HG03196 (cell line): ENCODE results near the gene CHTOP.
"Not testable (repeated sequence)": the region's sequence is repeated elsewhere in the genome, so short reads cannot be mapped to it uniquely, and the experiment has no call there.

Source experiments
- ATAC-seq: cut with Tn5 transposase; IDR thresholded peaks from one replicate; pipeline ENCODE4 v1.9.1; 2021; ENCODE audit not compliant: unreplicated experiment

The CHTOP gene

GRCh38 chr1:153633754-153634665 is at the start of gene CHTOP:
Gene CHTOP, plus strand, starts transcription at chr1:153634066. Its CDS starts 2,523 bp downstream, at chr1:153636589.
- ATAC-seq = peak; percentile 87

GRCh38 chr1:153585006-153585405 is 48.9 kb upstream of the CHTOP start:
- ATAC-seq = no peak

- ATAC-seq = no peak
Measured at GRCh38 chr1:153586347-153586746, 47.5 kb upstream of the CHTOP start.

GRCh38 chr1:153587314-153587713 is 46.6 kb upstream of the CHTOP start:
- ATAC-seq = no peak

GRCh38 chr1:153588033-153588432 is 45.8 kb upstream of the CHTOP start:
- ATAC-seq = not testable (repeated sequence)

- no peak for ATAC-seq
Measured at GRCh38 chr1:153588482-153588881, 45.4 kb upstream of the CHTOP start.

GRCh38 chr1:153592748-153593147 is 41.1 kb upstream of the CHTOP start:
- ATAC-seq = no peak

- ATAC-seq = no peak
Measured at GRCh38 chr1:153597206-153597605, 36.7 kb upstream of the CHTOP start.

GRCh38 chr1:153598309-153599172 is 35.3 kb upstream of the CHTOP start:
- peak; percentile 96 for ATAC-seq

- no peak for ATAC-seq
Measured at GRCh38 chr1:153599847-153600246, 34.0 kb upstream of the CHTOP start.

GRCh38 chr1:153602749-153603148 is 31.1 kb upstream of the CHTOP start:
- no peak for ATAC-seq

GRCh38 chr1:153606194-153606593 is 27.7 kb upstream of the CHTOP start:
- ATAC-seq = no peak

- ATAC-seq = no peak
Measured at GRCh38 chr1:153607381-153607780, 26.5 kb upstream of the CHTOP start.

GRCh38 chr1:153608089-153608682 is 25.7 kb upstream of the CHTOP start:
- ATAC-seq = no peak

GRCh38 chr1:153608742-153609584 is 24.9 kb upstream of the CHTOP start:
- ATAC-seq = no peak

GRCh38 chr1:153609585-153609907 is 24.3 kb upstream of the CHTOP start:
- ATAC-seq = no peak

- ATAC-seq = no peak
Measured at GRCh38 chr1:153610334-153610733, 23.5 kb upstream of the CHTOP start.

- no peak for ATAC-seq
Measured at GRCh38 chr1:153610811-153611301, 23.0 kb upstream of the CHTOP start.

- ATAC-seq = no peak
Measured at GRCh38 chr1:153611356-153611755, 22.5 kb upstream of the CHTOP start.

- ATAC-seq = no peak
Measured at GRCh38 chr1:153612111-153612754, 21.6 kb upstream of the CHTOP start.
